GM12865 (cell line): ENCODE results near the gene SHF.

ENCODE experiments used
- DNase-seq: peaks from one replicate; pipeline ENCODE4 v3.0.0; 2010; ENCODE audit warnings: low read depth
- H3K4me3 ChIP-seq: 2 replicates; pipeline ENCODE4 v1.5.1; 2011; ENCODE audit warnings: mild to moderate bottlenecking, low read depth, low read length, control low read depth
- CTCF ChIP-seq: IDR thresholded peaks from 2 replicates; pipeline ENCODE4 v1.5.1; 2011; ENCODE audit warnings: low read length, control low read depth, low read depth, inconsistent platforms; ENCODE audit not compliant: insufficient read depth; ENCODE audit errors: missing control alignments

Gene SHF

DNA sequence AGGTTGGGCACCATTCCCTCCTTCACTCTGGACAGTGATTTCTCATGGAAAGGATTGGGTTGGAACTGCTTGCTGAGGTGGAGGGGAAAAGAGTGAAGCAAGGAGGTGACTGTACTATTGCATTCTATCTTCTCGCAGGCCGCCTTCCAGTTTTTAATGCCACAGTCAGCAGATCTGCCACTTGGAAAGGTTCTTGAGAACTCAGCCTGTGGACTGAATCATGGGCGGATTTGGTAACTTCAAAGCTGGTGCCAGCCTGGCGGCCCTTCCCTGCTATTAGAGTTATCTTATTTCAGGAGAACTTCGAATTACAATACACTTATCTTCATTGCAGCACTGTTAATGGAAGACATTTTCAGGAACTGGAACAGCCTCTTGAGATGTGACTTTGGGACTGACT is 41.2 kb upstream of the SHF start:
- DNase-seq: no peak
- no peak overlapping the region for H3K4me3 ChIP-seq
- TF ChIP-seq CTCF: no peak

GRCh38 chr15:45225506-45226273 is 37.9 kb upstream of the SHF start:
- peak; percentile 10 for TF ChIP-seq CTCF
- H3K4me3 ChIP-seq: no peak overlapping the region
- no peak for DNase-seq

- no peak for DNase-seq
- H3K4me3 ChIP-seq: no peak overlapping the region
- TF ChIP-seq CTCF: no peak
Observed at GRCh38 chr15:45224621-45225217, 37.0 kb upstream of the SHF start.

- no peak for TF ChIP-seq CTCF
- DNase-seq: no peak
- H3K4me3 ChIP-seq: no peak overlapping the region
Observed at GRCh38 chr15:45221967-45222366, 34.2 kb upstream of the SHF start.

GRCh38 chr15:45221053-45221599 is 33.4 kb upstream of the SHF start:
- no peak overlapping the region for H3K4me3 ChIP-seq
- no peak for TF ChIP-seq CTCF
- no peak for DNase-seq

DNA sequence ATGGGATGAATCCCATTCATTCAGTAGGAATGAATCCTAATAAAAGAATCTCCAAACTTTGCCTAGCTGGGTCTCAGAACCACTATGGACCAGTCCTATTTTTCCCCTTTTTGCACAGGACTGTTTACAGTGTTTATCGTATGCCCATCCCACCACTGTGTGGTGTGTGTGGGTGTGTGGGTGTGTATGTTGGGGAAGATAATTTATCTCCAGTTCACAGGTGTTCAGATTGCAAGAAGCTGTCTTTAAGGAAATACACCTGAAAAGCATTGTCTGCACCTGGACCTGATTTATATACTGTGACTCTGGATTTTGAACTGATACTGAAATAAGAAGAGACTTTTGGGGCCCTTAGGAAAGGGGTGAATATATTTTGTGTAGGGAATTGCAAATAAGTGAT is 24.7 kb upstream of the SHF start:
- no peak overlapping the region for H3K4me3 ChIP-seq
- TF ChIP-seq CTCF: no peak
- DNase-seq: no peak
